Astrocyte of the spinal cord (primary cell): ENCODE results near the gene EIF4E1B.

Experiments
- DNase-seq: peaks from one replicate; pipeline ENCODE4 v3.0.0; 2011; ENCODE audit warnings: low read depth, low spot score
- H3K4me3 ChIP-seq: 2 replicates; pipeline ENCODE4 v1.5.1; 2011; ENCODE audit warnings: low read depth, mild to moderate bottlenecking, low read length, moderate library complexity
- CTCF ChIP-seq: IDR thresholded peaks from 2 replicates; pipeline ENCODE4 v1.5.1; 2012; ENCODE audit warnings: low read depth, mild to moderate bottlenecking, low read length, inconsistent platforms
- in situ Hi-C: cut with HindIII; loops from 2 replicates; pipeline ENCODE4 v1.10.0; 2017; ENCODE audit warnings: low sequenced_read_pairs

The EIF4E1B gene

GRCh38 chr5:176674799-176675198 lies 44.3 kb downstream of the EIF4E1B start:
- in situ Hi-C loops, result no loop called here
- TF ChIP-seq CTCF, result no peak
- H3K4me3 ChIP-seq, result no peak overlapping the region
- no peak for DNase-seq

- DNase-seq, result no peak
- in situ Hi-C loops, result no loop called here
- peak; percentile 63 for TF ChIP-seq CTCF
- H3K4me3 ChIP-seq, result no peak overlapping the region
Observed at GRCh38 chr5:176675676-176676360, 45.3 kb downstream of the EIF4E1B start.

- no peak for TF ChIP-seq CTCF
- in situ Hi-C loops, result no loop called here
- DNase-seq, result peak; percentile 8
- H3K4me3 ChIP-seq, result no peak overlapping the region
Observed at GRCh38 chr5:176676361-176676824, 45.9 kb downstream of the EIF4E1B start.

GRCh38 chr5:176677209-176677939 lies 46.9 kb downstream of the EIF4E1B start:
- H3K4me3 ChIP-seq, result no peak overlapping the region
- no peak for DNase-seq
- no peak for TF ChIP-seq CTCF
- in situ Hi-C loops, result no loop called here

- no peak for TF ChIP-seq CTCF
Observed at GRCh38 chr5:176678584-176678983, 48.1 kb downstream of the EIF4E1B start.

GRCh38 chr5:176679365-176680225 lies 49.1 kb downstream of the EIF4E1B start:
- no peak overlapping the region for H3K4me3 ChIP-seq
- in situ Hi-C loops, result no loop called here
- TF ChIP-seq CTCF, result no peak
- DNase-seq, result no peak

More at GRCh38 chr5:176678584-176678983, 48.1 kb downstream of the EIF4E1B start:
- in situ Hi-C loops, result no loop called here
- no peak for DNase-seq
- no peak overlapping the region for H3K4me3 ChIP-seq
